Gastroesophageal sphincter (tissue), 4 donors: ENCODE results near the gene ITGB5. TPM values are rescaled to one million over a fixed set of nuclear protein-coding genes. Genes with fewer than 3 reads are reported as not detected.

Experiments used
- ATAC-seq: fragments of 150-250 bp; one replicate; pipeline ENCODE4 v1.9.1; 2016; ENCODE audit warnings: mild to moderate bottlenecking, moderate library complexity
- H3K27ac ChIP-seq, 4 donors: fragments of 200-600 bp; sonication (generic) in 3 of 4; 1 replicate in 3 of 4; 2 replicates in 1 of 4; pipeline ENCODE4 v1.5.1; 2016 to 2019
- H3K27me3 ChIP-seq: fragments of 200-600 bp; sonication (generic); one replicate; pipeline ENCODE4 v1.5.1; 2019
- H3K36me3 ChIP-seq, 2 donors: fragments of 200-600 bp; sonication (generic); one replicate each; pipeline ENCODE4 v1.5.1; 2019; ENCODE audit warnings: control low read depth in 1 of 2
- H3K4me1 ChIP-seq, 3 donors: fragments of 200-600 bp; sonication (generic); 1 replicate in 2 of 3; 2 replicates in 1 of 3; pipeline ENCODE4 v1.5.1; 2016 to 2019; ENCODE audit warnings: control low read depth in 2 of 3
- H3K4me3 ChIP-seq, 2 donors: fragments of 200-600 bp; sonication (generic); one replicate each; pipeline ENCODE4 v1.5.1; 2019; ENCODE audit warnings: mild to moderate bottlenecking in 1 of 2, moderate library complexity in 1 of 2
- H3K9me3 ChIP-seq, 3 donors: fragments of 200-600 bp; sonication (generic); one replicate each; pipeline ENCODE4 v1.5.1; 2017 to 2019; ENCODE audit warnings: control low read depth in 2 of 3
- CTCF ChIP-seq, 4 experiments: fragments of 200-600 bp in 2 of 4; fragments of 450-650 bp in 2 of 4; sonication (generic) in 1 of 4; IDR thresholded peaks; one replicate each; pipeline ENCODE4 v1.5.1; 2017 to 2019; ENCODE audit warnings: antibody characterized with exemption in 4 of 4, mild to moderate bottlenecking in 2 of 4, moderate library complexity in 2 of 4
- EP300 ChIP-seq: sonication (generic); formaldehyde crosslinking; IDR thresholded peaks from one replicate; pipeline ENCODE4 v1.6.1; 2017; ENCODE audit warnings: antibody characterized with exemption, mild to moderate bottlenecking
- POLR2A ChIP-seq, 2 donors: fragments of 450-650 bp; IDR thresholded peaks; one replicate each; pipeline ENCODE4 v1.6.1; 2017; ENCODE audit warnings: antibody characterized with exemption in 2 of 2, mild to moderate bottlenecking in 2 of 2, moderate library complexity in 1 of 2
- POLR2AphosphoS5 ChIP-seq: sonication (generic); formaldehyde crosslinking; IDR thresholded peaks from one replicate; pipeline ENCODE4 v1.6.1; 2017; ENCODE audit warnings: antibody characterized with exemption
- WGBS, 2 donors: methylation state at CpG; one replicate each; pipeline ENCODE4 v1.1.5; 2018; ENCODE audit warnings: low coverage in 1 of 2; 5-methylcytosine and 5-hydroxymethylcytosine counted together
- total RNA-seq, 4 donors: library from RNA; depleted of rRNA; stranded (reverse); fragments of >200 nt; gene quantifications; one replicate each; pipeline ENCODE4 v1.1.0, GENCODE V29; 2016

Gene ITGB5
- total RNA-seq, 4 donors from 2014 or later, result 125 to 312 (median 151) TPM

GRCh38 chr3:124896824-124897526 is 9.8 kb upstream of the ITGB5 start:
- no peaks in the 10 kb centered on the region for H3K27me3 ChIP-seq
- peaks cover 0 to 41% (median 0%) of the 10 kb centered on the region in 3 donors for H3K4me1 ChIP-seq
- WGBS, 2 donors, result 93 to 100% methylated on average over 1 of the region's 1 CpG
- no peak for TF ChIP-seq CTCF (IDR thresholded peaks at IDR 0.05)
- no peak for TF ChIP-seq POLR2AphosphoS5
- TF ChIP-seq EP300, result no peak
- TF ChIP-seq POLR2A (IDR thresholded peaks at IDR 0.05), result no peak
- H3K36me3 ChIP-seq, result no peaks in the 10 kb centered on the region
- no peak for ATAC-seq
- H3K27ac ChIP-seq, result no peak overlapping the region
- no peak overlapping the region for H3K4me3 ChIP-seq
- H3K9me3 ChIP-seq, result no peaks in the 10 kb centered on the region

GRCh38 chr3:124895756-124896155 is 8.6 kb upstream of the ITGB5 start:
- H3K4me1 ChIP-seq, result peaks cover 0 to 32% (median 0%) of the 10 kb centered on the region in 3 donors
- 48 to 60% methylated on average over 3 to 7 of the region's 7 CpGs for WGBS, 2 donors
- no peak overlapping the region for H3K4me3 ChIP-seq
- H3K36me3 ChIP-seq, result no peaks in the 10 kb centered on the region
- no peaks in the 10 kb centered on the region for H3K27me3 ChIP-seq
- no peak for ATAC-seq
- peak overlapping the region in 3 of 4 donors; percentile 35 to 74 (median 70) for H3K27ac ChIP-seq
- TF ChIP-seq POLR2AphosphoS5 (no peak), POLR2A (IDR thresholded peaks at IDR 0.05) (no peak), CTCF (IDR thresholded peaks at IDR 0.05) (no peak), EP300 (no peak)
- H3K9me3 ChIP-seq, result no peaks in the 10 kb centered on the region

- Histone ChIP-seq H3K4me1 (peaks cover 0 to 32% (median 0%) of the 10 kb centered on the region in 3 donors), H3K9me3 (no peaks in the 10 kb centered on the region), H3K4me3 (no peak overlapping the region), H3K27me3 (no peaks in the 10 kb centered on the region), H3K36me3 (no peaks in the 10 kb centered on the region), H3K27ac (peak overlapping the region in 3 of 4 donors; percentile 67 to 74 (median 70))
- ATAC-seq, result peak; percentile 87
- 31 to 38% methylated on average over 2 of the region's 2 CpGs for WGBS, 2 donors
- no peak for TF ChIP-seq POLR2A (IDR thresholded peaks at IDR 0.05)
- TF ChIP-seq POLR2AphosphoS5, result peak; percentile 94
- no peak for TF ChIP-seq CTCF (IDR thresholded peaks at IDR 0.05)
- TF ChIP-seq EP300, result peak; percentile 58
Measured at GRCh38 chr3:124893526-124893925, 6.4 kb upstream of the ITGB5 start.

- Histone ChIP-seq H3K4me3 (no peak overlapping the region), H3K9me3 (no peaks in the 10 kb centered on the region), H3K27me3 (no peaks in the 10 kb centered on the region), H3K27ac (peak overlapping the region in 1 of 4 donors; percentile 35), H3K4me1 (peaks cover 0 to 43% (median 0%) of the 10 kb centered on the region in 3 donors), H3K36me3 (no peaks in the 10 kb centered on the region)
- ATAC-seq, result no peak
- TF ChIP-seq CTCF (IDR thresholded peaks at IDR 0.05) (no peak), EP300 (no peak), POLR2AphosphoS5 (no peak), POLR2A (IDR thresholded peaks at IDR 0.05) (no peak)
- 76 to 88% methylated on average over 3 to 5 of the region's 5 CpGs for WGBS, 2 donors
Measured at GRCh38 chr3:124890573-124891190, 3.5 kb upstream of the ITGB5 start.
